ENCODE data around the gene LHFPL4. TPM values are rescaled to one million over a fixed set of nuclear protein-coding genes. Genes with fewer than 3 reads are reported as not detected.
"Not testable (repeated sequence)": the region's sequence is repeated elsewhere in the genome, so short reads cannot be mapped to it uniquely, and the experiment has no call there.

Gene LHFPL4
- polyA plus RNA-seq, 1 experiment: not detected

DNA sequence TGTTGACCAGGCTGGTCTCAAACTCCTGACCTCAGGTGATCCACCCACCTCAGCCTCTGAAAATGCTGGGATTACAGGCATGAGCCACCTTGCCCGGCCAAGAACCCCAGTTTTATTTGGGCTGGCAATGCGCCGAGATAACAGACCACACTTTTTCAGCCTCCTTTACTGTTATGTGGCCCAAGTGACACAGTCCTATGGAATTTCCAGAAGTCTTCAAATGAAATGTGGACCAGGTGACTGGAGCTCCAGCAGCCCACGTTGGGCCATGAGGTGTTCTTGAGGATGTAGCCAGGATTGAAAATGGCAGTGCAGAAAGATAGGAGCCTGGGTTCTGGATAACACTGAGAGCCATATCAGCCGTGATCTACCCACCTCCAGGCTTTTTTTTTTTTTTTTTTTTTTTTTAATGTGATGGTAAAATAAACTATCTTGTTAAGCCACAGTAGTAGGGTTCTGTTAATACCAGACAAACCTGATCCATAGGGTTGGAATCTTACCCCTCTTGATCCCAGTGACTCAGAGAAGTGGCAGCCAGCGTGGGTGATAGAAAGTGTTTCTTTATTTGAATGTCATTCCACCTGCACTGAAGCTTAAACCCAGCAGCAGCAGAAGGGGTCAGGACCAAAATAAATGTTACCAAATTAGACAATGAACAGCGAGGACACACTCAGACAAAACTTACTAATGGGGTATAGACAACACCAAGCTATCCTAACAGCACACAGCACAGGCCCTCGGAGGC is 55.6 kb downstream of the LHFPL4 start:
- Histone ChIP-seq H3K4me3 (ENCODE audit: low read depth, low read length) (no peak overlapping the region), H3K9me3 (ENCODE audit: control insufficient read depth, insufficient read depth, low read length) (no peaks in the 10 kb centered on the region), H3K27me3 (ENCODE audit: control insufficient read depth, insufficient read depth, low read length) (no peaks in the 10 kb centered on the region), H3K27ac (ENCODE audit: low read depth, low read length) (no peak overlapping the region)
- TF ChIP-seq, protein P1, sequence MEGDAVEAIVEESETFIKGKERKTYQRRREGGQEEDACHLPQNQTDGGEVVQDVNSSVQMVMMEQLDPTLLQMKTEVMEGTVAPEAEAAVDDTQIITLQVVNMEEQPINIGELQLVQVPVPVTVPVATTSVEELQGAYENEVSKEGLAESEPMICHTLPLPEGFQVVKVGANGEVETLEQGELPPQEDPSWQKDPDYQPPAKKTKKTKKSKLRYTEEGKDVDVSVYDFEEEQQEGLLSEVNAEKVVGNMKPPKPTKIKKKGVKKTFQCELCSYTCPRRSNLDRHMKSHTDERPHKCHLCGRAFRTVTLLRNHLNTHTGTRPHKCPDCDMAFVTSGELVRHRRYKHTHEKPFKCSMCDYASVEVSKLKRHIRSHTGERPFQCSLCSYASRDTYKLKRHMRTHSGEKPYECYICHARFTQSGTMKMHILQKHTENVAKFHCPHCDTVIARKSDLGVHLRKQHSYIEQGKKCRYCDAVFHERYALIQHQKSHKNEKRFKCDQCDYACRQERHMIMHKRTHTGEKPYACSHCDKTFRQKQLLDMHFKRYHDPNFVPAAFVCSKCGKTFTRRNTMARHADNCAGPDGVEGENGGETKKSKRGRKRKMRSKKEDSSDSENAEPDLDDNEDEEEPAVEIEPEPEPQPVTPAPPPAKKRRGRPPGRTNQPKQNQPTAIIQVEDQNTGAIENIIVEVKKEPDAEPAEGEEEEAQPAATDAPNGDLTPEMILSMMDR (IDR thresholded peaks at IDR 0.05; ENCODE audit: low read depth, low read length): no peak
- peak; percentile 16 for DNase-seq (ENCODE audit: low read depth, low spot score)
- POLR2A ChIA-PET: no interaction called here
- CTCF ChIA-PET: interaction anchor here (0.7 to 0.9 kb wide), 2 partner anchors 73 to 514 kb away, joined by 3 to 9 read pairs; no protein-coding TSS in a partner anchor

DNA sequence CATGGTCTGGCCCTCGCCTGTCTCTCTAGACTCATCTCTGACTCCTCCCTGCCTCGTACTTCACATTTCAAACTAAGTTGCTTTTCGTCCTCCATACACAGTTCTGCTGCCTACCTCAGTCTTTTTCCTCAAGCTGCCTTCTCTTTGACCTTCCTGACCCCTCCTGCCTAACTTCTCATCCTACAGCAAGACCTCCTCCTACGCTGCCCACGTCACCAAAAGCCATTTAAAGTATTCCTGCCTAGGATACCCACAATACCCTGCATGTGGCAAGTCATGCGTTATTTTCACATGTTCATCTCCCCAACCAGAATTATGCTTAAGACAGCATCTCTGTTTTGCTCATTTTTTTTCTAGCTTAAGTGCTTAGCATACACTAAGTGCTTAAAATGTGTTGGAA is 56.7 kb downstream of the LHFPL4 start:
- TF ChIP-seq, protein P1 (IDR thresholded peaks at IDR 0.05; ENCODE audit: low read depth, low read length): no peak
- CTCF ChIA-PET: interaction anchor here (0.6 kb wide), 1 partner anchor 143 kb away, joined by 3 read pairs; no protein-coding TSS in a partner anchor
- Histone ChIP-seq H3K27me3 (ENCODE audit: control insufficient read depth, insufficient read depth, low read length) (no peaks in the 10 kb centered on the region), H3K4me3 (ENCODE audit: low read depth, low read length) (no peak overlapping the region), H3K27ac (ENCODE audit: low read depth, low read length) (no peak overlapping the region), H3K9me3 (ENCODE audit: control insufficient read depth, insufficient read depth, low read length) (no peaks in the 10 kb centered on the region)
- POLR2A ChIA-PET: no interaction called here
- DNase-seq (ENCODE audit: low read depth, low spot score): no peak

DNA sequence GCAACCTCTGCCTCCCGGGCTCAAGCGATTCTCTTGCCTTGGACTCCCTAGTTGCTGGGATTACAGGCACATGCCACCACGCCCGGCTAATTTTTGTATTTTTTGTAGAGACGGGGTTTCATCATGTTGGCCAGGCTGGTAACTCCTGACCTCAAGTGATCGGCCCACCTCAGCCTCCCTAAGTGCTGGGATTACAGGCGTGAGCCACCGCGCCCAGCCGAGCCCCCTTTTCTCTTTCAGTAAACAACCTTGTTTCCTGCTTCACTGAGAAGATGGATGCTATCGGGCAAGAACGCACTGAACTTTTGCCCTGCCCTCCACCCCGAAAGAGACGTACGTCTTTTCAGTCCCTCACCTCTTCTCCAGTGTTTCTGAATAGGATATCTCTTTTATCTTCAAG is 59.6 kb downstream of the LHFPL4 start:
- CTCF ChIA-PET: interaction anchor here (0.6 to 5.6 kb wide), 2 partner anchors 9 to 17 kb away, joined by 3 to 46 read pairs; no protein-coding TSS in a partner anchor
- DNase-seq (ENCODE audit: low read depth, low spot score); H3K9me3 ChIP-seq (ENCODE audit: control insufficient read depth, insufficient read depth, low read length); H3K4me3 ChIP-seq (ENCODE audit: low read depth, low read length); H3K27me3 ChIP-seq (ENCODE audit: control insufficient read depth, insufficient read depth, low read length); H3K27ac ChIP-seq (ENCODE audit: low read depth, low read length); POLR2A ChIA-PET: not testable (repeated sequence)

DNA sequence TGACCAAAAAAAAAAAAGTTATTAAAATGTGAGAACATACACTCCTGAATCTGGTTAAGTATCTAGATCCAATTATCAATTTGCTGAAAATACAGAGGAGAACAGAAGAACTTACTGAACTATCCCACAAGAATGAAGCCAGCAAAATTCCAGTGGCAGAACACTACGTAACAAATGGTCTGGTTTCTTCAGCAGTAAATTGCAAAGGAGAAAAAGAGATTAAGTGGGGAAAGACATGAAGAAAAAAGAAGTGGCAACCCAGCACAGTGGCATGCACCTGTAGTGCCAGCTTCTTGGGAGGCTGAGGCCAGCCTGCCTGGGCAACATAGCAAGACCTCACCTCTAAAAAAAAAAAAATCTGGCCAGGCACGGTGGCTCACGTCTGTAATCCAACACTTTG is 62.1 kb downstream of the LHFPL4 start:
- no peaks in the 10 kb centered on the region for H3K9me3 ChIP-seq (ENCODE audit: control insufficient read depth, insufficient read depth, low read length)
- no peak overlapping the region for H3K27ac ChIP-seq (ENCODE audit: low read depth, low read length)
- H3K27me3 ChIP-seq (ENCODE audit: control insufficient read depth, insufficient read depth, low read length): no peaks in the 10 kb centered on the region
- H3K4me3 ChIP-seq (ENCODE audit: low read depth, low read length): no peak overlapping the region
- ChIA-PET POLR2A (no interaction called here), CTCF (interaction anchor here (0.6 to 5.6 kb wide), 3 partner anchors 11 to 138 kb away, joined by 4 to 46 read pairs (median 4); no protein-coding TSS in a partner anchor)
- TF ChIP-seq, protein P1 (IDR thresholded peaks at IDR 0.05; ENCODE audit: low read depth, low read length): no peak
- no peak for DNase-seq (ENCODE audit: low read depth, low spot score)

DNA sequence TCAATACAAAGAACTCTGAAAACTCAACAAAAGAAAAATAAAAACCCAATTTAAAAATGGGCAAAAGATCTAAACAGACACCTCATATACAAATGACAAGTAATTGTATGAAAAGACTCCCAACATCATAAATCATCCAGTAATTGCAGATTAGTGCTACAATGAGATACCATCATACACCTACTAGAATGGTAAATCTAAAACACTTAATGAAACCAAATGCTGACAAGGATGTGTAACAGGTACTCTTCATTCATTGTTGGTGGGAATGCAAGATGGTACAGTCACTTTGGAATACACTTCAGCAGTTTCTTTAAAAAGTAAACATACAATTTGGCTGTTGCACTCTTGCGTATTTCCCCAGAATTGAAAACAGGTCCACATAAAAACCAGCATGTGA is 68.4 kb downstream of the LHFPL4 start:
- no peak overlapping the region for H3K27ac ChIP-seq (ENCODE audit: low read depth, low read length)
- TF ChIP-seq, protein P1 (IDR thresholded peaks at IDR 0.05; ENCODE audit: low read depth, low read length): no peak
- H3K9me3 ChIP-seq (ENCODE audit: control insufficient read depth, insufficient read depth, low read length): no peaks in the 10 kb centered on the region
- ChIA-PET POLR2A (no interaction called here), CTCF (interaction anchor here (1.1 kb wide), 1 partner anchor 18 kb away, joined by 4 read pairs; no protein-coding TSS in a partner anchor)
- H3K4me3 ChIP-seq (ENCODE audit: low read depth, low read length): no peak overlapping the region
- no peaks in the 10 kb centered on the region for H3K27me3 ChIP-seq (ENCODE audit: control insufficient read depth, insufficient read depth, low read length)
- no peak for DNase-seq (ENCODE audit: low read depth, low spot score)

All from AG04450 (cell line).